Smooth muscle cell (in vitro differentiated cells): ENCODE measurements around the gene DHDDS. TPM values are rescaled to one million over a fixed set of nuclear protein-coding genes. Genes with fewer than 3 reads are reported as not detected.

Experiments
- DNase-seq: peaks from one replicate; lab custom pipeline; 2025; ENCODE audit not compliant: unreplicated experiment; lab: John Stamatoyannopoulos, UW
- H2AFZ ChIP-seq: fragments of 200-600 bp; sonication (generic); 2 replicates; pipeline ENCODE4 v1.6.0; 2016; ENCODE audit warnings: antibody characterized with exemption, low read depth, mild to moderate bottlenecking
- H3F3A ChIP-seq: fragments of 200-600 bp; sonication (generic); 2 replicates; pipeline ENCODE4 v1.6.0; 2017; ENCODE audit warnings: antibody characterized with exemption, low read depth
- H3K27ac ChIP-seq: fragments of 200-600 bp; sonication (generic); 2 replicates; pipeline ENCODE4 v1.5.1; 2016; ENCODE audit warnings: low read depth, mild to moderate bottlenecking
- H3K27me3 ChIP-seq: fragments of 200-600 bp; sonication (generic); 2 replicates; pipeline ENCODE4 v1.6.1; 2016; ENCODE audit warnings: low read depth, mild to moderate bottlenecking
- H3K36me3 ChIP-seq: fragments of 200-600 bp; sonication (generic); 2 replicates; pipeline ENCODE4 v1.5.1; 2016; ENCODE audit warnings: low read depth
- H3K4me1 ChIP-seq: fragments of 200-600 bp; sonication (generic); 2 replicates; pipeline ENCODE4 v1.5.1; 2016; ENCODE audit warnings: low read depth
- H3K4me2 ChIP-seq: fragments of 200-600 bp; sonication (generic); 2 replicates; pipeline ENCODE4 v1.6.0; 2016; ENCODE audit warnings: mild to moderate bottlenecking
- H3K4me3 ChIP-seq: fragments of 200-600 bp; sonication (generic); 2 replicates; pipeline ENCODE4 v1.5.1; 2016; ENCODE audit warnings: mild to moderate bottlenecking
- H3K79me2 ChIP-seq: fragments of 200-600 bp; sonication (generic); 2 replicates; pipeline ENCODE4 v1.6.0; 2016; ENCODE audit warnings: low read depth, mild to moderate bottlenecking
- H3K9ac ChIP-seq: fragments of 200-600 bp; sonication (generic); 2 replicates; pipeline ENCODE4 v1.6.0; 2016; ENCODE audit warnings: low read depth
- H3K9me3 ChIP-seq: fragments of 200-600 bp; sonication (generic); replicated peaks from 2 replicates; pipeline ENCODE4 v1.5.1; 2016; ENCODE audit warnings: low read depth
- H4K20me1 ChIP-seq: fragments of 200-600 bp; sonication (generic); 2 replicates; pipeline ENCODE4 v1.6.0; 2016; ENCODE audit warnings: low read depth
- WGBS: methylation state at CpG from one replicate; pipeline ENCODE4 v1.1.7; 2016; ENCODE audit warnings: low lambda C conversion rate; 5-methylcytosine and 5-hydroxymethylcytosine counted together
- polyA plus RNA-seq: library from polyadenylated mRNA; unstranded; fragments of >200 nt; fragmentation: Nextera tagmentation; extraction: Ambion mirVana; gene quantifications from 2 replicates; pipeline ENCODE4 v1.2.1, GENCODE V29; 2016
- total RNA-seq: library from RNA; depleted of rRNA; stranded (reverse); fragments of >200 nt; gene quantifications from 2 replicates; pipeline ENCODE4 v1.2.3, GENCODE V29; 2014
- TF ChIP-seq, protein P1 (sequence below): fragments of 200-600 bp; sonication (generic); IDR thresholded peaks from 2 replicates; pipeline ENCODE4 v1.5.1; 2017; ENCODE audit warnings: borderline replicate concordance, mild to moderate bottlenecking, antibody characterized with exemption; ENCODE audit not compliant: insufficient read depth, poor library complexity, severe bottlenecking

DHDDS gene
- total and polyA plus RNA-seq, 2 experiments from 2014 or later = 37.5 to 41.5 TPM

- H3K9ac ChIP-seq = no peak overlapping the region
- H3K4me3 ChIP-seq = no peak overlapping the region
These were observed 85.1 kb downstream of the DHDDS start for GRCh38 chr1:26516987-26517765.

DNA sequence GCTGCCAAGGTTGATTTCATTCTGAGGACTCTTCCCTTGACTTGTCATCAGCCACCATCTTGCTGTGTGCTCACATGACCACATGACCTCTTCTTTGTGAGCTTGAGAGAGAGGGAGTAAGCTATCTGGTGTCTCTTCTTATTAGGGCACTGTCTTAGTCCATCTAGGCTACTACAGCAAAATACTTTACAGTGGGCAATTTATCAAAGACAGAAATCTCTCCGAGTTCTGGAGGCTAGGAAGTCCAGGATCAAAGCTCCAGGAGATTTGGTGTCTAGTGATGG lies 85.6 kb downstream of the DHDDS start:
- H3K79me2 ChIP-seq = no peaks in the 10 kb centered on the region
- no peak overlapping the region for H3K4me3 ChIP-seq
- no peak overlapping the region for H3K27ac ChIP-seq
- no peaks in the 10 kb centered on the region for H3K9me3 ChIP-seq
- H4K20me1 ChIP-seq = no peaks in the 10 kb centered on the region
- no peaks in the 10 kb centered on the region for H3K36me3 ChIP-seq
- H3F3A ChIP-seq = no peaks in the 10 kb centered on the region
- H3K4me2 ChIP-seq = no peak overlapping the region
- H2AFZ ChIP-seq = no peak overlapping the region
- H3K4me1 ChIP-seq = no peaks in the 10 kb centered on the region
- no peaks in the 10 kb centered on the region for H3K27me3 ChIP-seq
- DNase-seq = no peak
- WGBS = 89% methylated on average over 1 of the region's 1 CpG
- TF ChIP-seq, protein P1, sequence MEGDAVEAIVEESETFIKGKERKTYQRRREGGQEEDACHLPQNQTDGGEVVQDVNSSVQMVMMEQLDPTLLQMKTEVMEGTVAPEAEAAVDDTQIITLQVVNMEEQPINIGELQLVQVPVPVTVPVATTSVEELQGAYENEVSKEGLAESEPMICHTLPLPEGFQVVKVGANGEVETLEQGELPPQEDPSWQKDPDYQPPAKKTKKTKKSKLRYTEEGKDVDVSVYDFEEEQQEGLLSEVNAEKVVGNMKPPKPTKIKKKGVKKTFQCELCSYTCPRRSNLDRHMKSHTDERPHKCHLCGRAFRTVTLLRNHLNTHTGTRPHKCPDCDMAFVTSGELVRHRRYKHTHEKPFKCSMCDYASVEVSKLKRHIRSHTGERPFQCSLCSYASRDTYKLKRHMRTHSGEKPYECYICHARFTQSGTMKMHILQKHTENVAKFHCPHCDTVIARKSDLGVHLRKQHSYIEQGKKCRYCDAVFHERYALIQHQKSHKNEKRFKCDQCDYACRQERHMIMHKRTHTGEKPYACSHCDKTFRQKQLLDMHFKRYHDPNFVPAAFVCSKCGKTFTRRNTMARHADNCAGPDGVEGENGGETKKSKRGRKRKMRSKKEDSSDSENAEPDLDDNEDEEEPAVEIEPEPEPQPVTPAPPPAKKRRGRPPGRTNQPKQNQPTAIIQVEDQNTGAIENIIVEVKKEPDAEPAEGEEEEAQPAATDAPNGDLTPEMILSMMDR = no peak
- H3K9ac ChIP-seq = no peak overlapping the region

More at GRCh38 chr1:26516987-26517765, 85.1 kb downstream of the DHDDS start:
- Histone ChIP-seq H3K27me3 (no peaks in the 10 kb centered on the region), H3K27ac (no peak overlapping the region), H3K4me1 (no peaks in the 10 kb centered on the region), H3K4me2 (no peak overlapping the region), H3K9me3 (no peaks in the 10 kb centered on the region), H3K36me3 (no peaks in the 10 kb centered on the region), H4K20me1 (no peaks in the 10 kb centered on the region), H3K79me2 (no peaks in the 10 kb centered on the region), H2AFZ (no peak overlapping the region), H3F3A (no peaks in the 10 kb centered on the region)
- TF ChIP-seq, protein P1 = no peak
- no peak for DNase-seq
- 96% methylated on average over 4 of the region's 4 CpGs for WGBS

- no peaks in the 10 kb centered on the region for H3K27me3 ChIP-seq
- H2AFZ ChIP-seq = no peak overlapping the region
- no peaks in the 10 kb centered on the region for H3K79me2 ChIP-seq
- H3K27ac ChIP-seq = no peak overlapping the region
- no peak for DNase-seq
- H3K4me3 ChIP-seq = no peak overlapping the region
- H3F3A ChIP-seq = no peaks in the 10 kb centered on the region
- no peaks in the 10 kb centered on the region for H3K4me1 ChIP-seq
- H4K20me1 ChIP-seq = no peaks in the 10 kb centered on the region
- no peaks in the 10 kb centered on the region for H3K36me3 ChIP-seq
- no peaks in the 10 kb centered on the region for H3K9me3 ChIP-seq
- no peak overlapping the region for H3K9ac ChIP-seq
- no peak overlapping the region for H3K4me2 ChIP-seq
- WGBS = 88% methylated on average over 6 of the region's 6 CpGs
- TF ChIP-seq, protein P1 = no peak
These were observed 86.2 kb downstream of the DHDDS start for GRCh38 chr1:26518355-26518754.

DNA sequence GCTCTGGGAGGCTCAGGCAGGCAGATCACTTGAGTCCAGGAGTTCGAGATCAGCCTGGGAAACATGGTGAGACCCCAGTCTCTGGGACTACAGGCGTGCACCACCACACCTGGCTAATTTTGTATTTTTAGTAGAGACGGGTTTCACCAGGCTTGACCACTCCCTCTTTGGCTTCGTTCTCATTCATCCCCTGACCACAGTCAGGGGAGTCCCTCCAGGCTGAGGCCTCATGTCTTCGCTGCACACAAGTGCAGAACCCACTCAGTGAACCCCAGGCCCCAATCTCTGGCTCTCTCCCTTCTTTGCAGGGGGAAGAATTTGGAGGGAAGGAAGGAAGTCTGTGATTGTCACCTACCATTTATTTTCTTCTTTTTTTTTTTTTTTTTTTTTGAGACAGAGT lies 88.2 kb downstream of the DHDDS start:
- TF ChIP-seq, protein P1 = no peak
- 95% methylated on average over 5 of the region's 5 CpGs for WGBS
- H3K4me1 ChIP-seq = no peaks in the 10 kb centered on the region

More for the DNA sequence above, 88.2 kb downstream of the DHDDS start:
- no peaks in the 10 kb centered on the region for H3K9me3 ChIP-seq
- H3K36me3 ChIP-seq = no peaks in the 10 kb centered on the region
- no peak overlapping the region for H2AFZ ChIP-seq
- H4K20me1 ChIP-seq = no peaks in the 10 kb centered on the region
- no peak overlapping the region for H3K4me3 ChIP-seq
- no peak for DNase-seq
- H3K27me3 ChIP-seq = peaks cover 9% of the 10 kb centered on the region
- H3K9ac ChIP-seq = no peak overlapping the region
- H3F3A ChIP-seq = no peaks in the 10 kb centered on the region
- no peak overlapping the region for H3K4me2 ChIP-seq
- H3K79me2 ChIP-seq = no peaks in the 10 kb centered on the region
- H3K27ac ChIP-seq = no peak overlapping the region
